ENCODE data around the gene CCDC110.

CCDC110 gene

GRCh38 chr4:185500035-185500434 is 28.5 kb upstream of the CCDC110 start:
- ATAC-seq (ENCODE audit: low read depth): no peak
- H3K27ac ChIP-seq (ENCODE audit: poor library complexity, severe bottlenecking): no peak overlapping the region

GRCh38 chr4:185488650-185489049 is 17.1 kb upstream of the CCDC110 start:
- DNase-seq (ENCODE audit: low spot score) (no peak), ATAC-seq (ENCODE audit: low read depth) (no peak)
- H3K4me1 ChIP-seq (ENCODE audit: insufficient read depth, poor library complexity, severe bottlenecking): no peaks in the 10 kb centered on the region
- no peaks in the 10 kb centered on the region for H3K36me3 ChIP-seq (ENCODE audit: low read depth)
- H3K4me3 ChIP-seq (ENCODE audit: severe bottlenecking): no peak overlapping the region
- H3K9me3 ChIP-seq (ENCODE audit: severe bottlenecking): peaks cover 12% of the 10 kb centered on the region
- no peak overlapping the region for H3K27ac ChIP-seq (ENCODE audit: poor library complexity, severe bottlenecking)
- H3K27me3 ChIP-seq (ENCODE audit: insufficient read depth, poor library complexity, severe bottlenecking): no peaks in the 10 kb centered on the region
- TF ChIP-seq, protein P1, sequence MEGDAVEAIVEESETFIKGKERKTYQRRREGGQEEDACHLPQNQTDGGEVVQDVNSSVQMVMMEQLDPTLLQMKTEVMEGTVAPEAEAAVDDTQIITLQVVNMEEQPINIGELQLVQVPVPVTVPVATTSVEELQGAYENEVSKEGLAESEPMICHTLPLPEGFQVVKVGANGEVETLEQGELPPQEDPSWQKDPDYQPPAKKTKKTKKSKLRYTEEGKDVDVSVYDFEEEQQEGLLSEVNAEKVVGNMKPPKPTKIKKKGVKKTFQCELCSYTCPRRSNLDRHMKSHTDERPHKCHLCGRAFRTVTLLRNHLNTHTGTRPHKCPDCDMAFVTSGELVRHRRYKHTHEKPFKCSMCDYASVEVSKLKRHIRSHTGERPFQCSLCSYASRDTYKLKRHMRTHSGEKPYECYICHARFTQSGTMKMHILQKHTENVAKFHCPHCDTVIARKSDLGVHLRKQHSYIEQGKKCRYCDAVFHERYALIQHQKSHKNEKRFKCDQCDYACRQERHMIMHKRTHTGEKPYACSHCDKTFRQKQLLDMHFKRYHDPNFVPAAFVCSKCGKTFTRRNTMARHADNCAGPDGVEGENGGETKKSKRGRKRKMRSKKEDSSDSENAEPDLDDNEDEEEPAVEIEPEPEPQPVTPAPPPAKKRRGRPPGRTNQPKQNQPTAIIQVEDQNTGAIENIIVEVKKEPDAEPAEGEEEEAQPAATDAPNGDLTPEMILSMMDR (IDR thresholded peaks at IDR 0.05; ENCODE audit: poor library complexity, severe bottlenecking): no peak

More at GRCh38 chr4:185500035-185500434, 28.5 kb upstream of the CCDC110 start:
- Histone ChIP-seq H3K36me3 (ENCODE audit: low read depth) (no peaks in the 10 kb centered on the region), H3K4me1 (ENCODE audit: insufficient read depth, poor library complexity, severe bottlenecking) (no peaks in the 10 kb centered on the region), H3K9me3 (ENCODE audit: severe bottlenecking) (no peaks in the 10 kb centered on the region), H3K4me3 (ENCODE audit: severe bottlenecking) (no peak overlapping the region), H3K27me3 (ENCODE audit: insufficient read depth, poor library complexity, severe bottlenecking) (no peaks in the 10 kb centered on the region)
- TF ChIP-seq, protein P1 (IDR thresholded peaks at IDR 0.05; ENCODE audit: poor library complexity, severe bottlenecking): no peak
- no peak for DNase-seq (ENCODE audit: low spot score)

- no peak overlapping the region for H3K4me3 ChIP-seq (ENCODE audit: severe bottlenecking)
- no peak for ATAC-seq (ENCODE audit: low read depth)
- H3K9me3 ChIP-seq (ENCODE audit: severe bottlenecking): no peaks in the 10 kb centered on the region
- TF ChIP-seq, protein P1 (IDR thresholded peaks at IDR 0.05; ENCODE audit: poor library complexity, severe bottlenecking): no peak
- H3K27ac ChIP-seq (ENCODE audit: poor library complexity, severe bottlenecking): no peak overlapping the region
- no peaks in the 10 kb centered on the region for H3K4me1 ChIP-seq (ENCODE audit: insufficient read depth, poor library complexity, severe bottlenecking)
- H3K27me3 ChIP-seq (ENCODE audit: insufficient read depth, poor library complexity, severe bottlenecking): peaks cover 6% of the 10 kb centered on the region
- no peak for DNase-seq (ENCODE audit: low spot score)
- no peaks in the 10 kb centered on the region for H3K36me3 ChIP-seq (ENCODE audit: low read depth)
These were observed 9.9 kb upstream of the CCDC110 start for GRCh38 chr4:185481401-185481800.

DNA sequence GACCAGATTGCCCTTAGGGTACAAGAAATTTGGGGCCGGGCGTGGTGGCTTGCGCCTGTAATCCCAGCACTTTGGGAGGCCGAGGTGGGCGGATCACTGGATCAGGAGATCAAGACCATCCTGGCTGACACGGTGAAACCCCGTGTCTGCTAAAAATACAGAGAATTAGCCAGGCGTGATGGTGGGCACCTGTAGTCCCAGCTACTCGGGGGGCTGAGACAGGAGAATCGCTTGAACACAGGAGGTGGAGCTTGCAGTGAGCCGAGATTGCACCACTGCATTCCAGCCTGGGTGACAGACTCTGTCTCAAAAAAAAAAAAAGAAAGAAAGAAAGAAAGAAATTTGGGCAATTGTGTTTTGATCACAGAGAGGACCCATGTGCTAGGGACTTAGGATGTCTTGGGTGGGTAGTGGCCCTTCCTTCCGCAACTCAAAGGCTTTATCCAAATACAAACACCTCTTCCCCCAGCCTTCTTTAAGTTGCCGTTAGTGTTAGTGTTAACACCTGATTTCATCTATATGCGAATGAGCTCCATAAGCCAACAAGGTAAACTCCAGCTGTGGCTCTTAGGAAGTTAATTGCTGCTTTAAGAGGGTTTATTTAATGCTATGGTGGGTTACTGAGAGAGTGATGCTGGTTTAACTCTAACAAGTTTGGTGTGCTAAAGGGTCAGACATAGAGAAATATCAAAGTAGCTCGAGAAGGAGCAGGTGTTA is 8.6 kb upstream of the CCDC110 start:
- DNase-seq (ENCODE audit: low spot score) (no peak), ATAC-seq (ENCODE audit: low read depth) (no peak)
- H3K9me3 ChIP-seq (ENCODE audit: severe bottlenecking): no peaks in the 10 kb centered on the region
- H3K27ac ChIP-seq (ENCODE audit: poor library complexity, severe bottlenecking): no peak overlapping the region
- TF ChIP-seq, protein P1 (IDR thresholded peaks at IDR 0.05; ENCODE audit: poor library complexity, severe bottlenecking): no peak
- H3K4me3 ChIP-seq (ENCODE audit: severe bottlenecking): no peak overlapping the region
- peaks cover 6% of the 10 kb centered on the region for H3K27me3 ChIP-seq (ENCODE audit: insufficient read depth, poor library complexity, severe bottlenecking)
- no peaks in the 10 kb centered on the region for H3K4me1 ChIP-seq (ENCODE audit: insufficient read depth, poor library complexity, severe bottlenecking)
- H3K36me3 ChIP-seq (ENCODE audit: low read depth): no peaks in the 10 kb centered on the region

- Histone ChIP-seq H3K27ac (ENCODE audit: poor library complexity, severe bottlenecking) (no peak overlapping the region), H3K27me3 (ENCODE audit: insufficient read depth, poor library complexity, severe bottlenecking) (peaks cover 6% of the 10 kb centered on the region), H3K9me3 (ENCODE audit: severe bottlenecking) (no peaks in the 10 kb centered on the region), H3K36me3 (ENCODE audit: low read depth) (no peaks in the 10 kb centered on the region), H3K4me1 (ENCODE audit: insufficient read depth, poor library complexity, severe bottlenecking) (no peaks in the 10 kb centered on the region), H3K4me3 (ENCODE audit: severe bottlenecking) (no peak overlapping the region)
- DNase-seq (ENCODE audit: low spot score) (no peak), ATAC-seq (ENCODE audit: low read depth) (no peak)
- TF ChIP-seq, protein P1 (IDR thresholded peaks at IDR 0.05; ENCODE audit: poor library complexity, severe bottlenecking): no peak
These were observed 8.0 kb upstream of the CCDC110 start for GRCh38 chr4:185479507-185479971.
